Activated CD4-positive, alpha-beta T cell treated with anti-CD3 and anti-CD28 coated beads, Interleukin-10, Interleukin-2, amounts not matched to agents 100 ng/mL and 50 ng/mL, durations not matched to agents 16 hours and 8 hours (primary cell): Measurements from ENCODE around the gene ACAN.

ENCODE experiments used
- DNase-seq: peaks from one replicate; pipeline ENCODE4 v3.0.0-alpha.2; 2020

Gene ACAN

GRCh38 chr15:88880944-88881740, 77.9 kb downstream of the ACAN start:
- no peak for DNase-seq

GRCh38 chr15:88881775-88882174, 78.5 kb downstream of the ACAN start:
- no peak for DNase-seq

GRCh38 chr15:88882785-88883184, 79.5 kb downstream of the ACAN start:
- no peak for DNase-seq

- DNase-seq: no peak
Observed at GRCh38 chr15:88887068-88887580, 83.9 kb downstream of the ACAN start.

GRCh38 chr15:88888719-88889118, 85.5 kb downstream of the ACAN start:
- no peak for DNase-seq

- no peak for DNase-seq
Observed at GRCh38 chr15:88890495-88890894, 87.3 kb downstream of the ACAN start.

- no peak for DNase-seq
Observed at GRCh38 chr15:88891540-88892254, 88.5 kb downstream of the ACAN start.

- DNase-seq: peak; percentile 87
Observed at GRCh38 chr15:88894348-88894818, 91.1 kb downstream of the ACAN start.

GRCh38 chr15:88894819-88895767, 91.9 kb downstream of the ACAN start, which contains the start of gene HAPLN3:
TSS of gene HAPLN3 (minus strand) at chr15:88895544. CDS start at chr15:88887298, 8,246 bp downstream.
- peak; percentile 76 for DNase-seq

- DNase-seq: no peak
Observed at GRCh38 chr15:88896333-88897033, 93.2 kb downstream of the ACAN start.

- DNase-seq: no peak
Observed at GRCh38 chr15:88897142-88897455, 93.9 kb downstream of the ACAN start.

GRCh38 chr15:88897456-88898194, 94.4 kb downstream of the ACAN start:
- DNase-seq: peak; percentile 66

- DNase-seq: no peak
Observed at GRCh38 chr15:88898736-88899135, 95.5 kb downstream of the ACAN start.

GRCh38 chr15:88899251-88899650, 96.0 kb downstream of the ACAN start:
- DNase-seq: no peak

GRCh38 chr15:88900309-88900981, 97.2 kb downstream of the ACAN start:
- DNase-seq: no peak

- no peak for DNase-seq
Observed at GRCh38 chr15:88900982-88901418, 97.8 kb downstream of the ACAN start.

- DNase-seq: no peak
Observed at GRCh38 chr15:88901508-88902220, 98.4 kb downstream of the ACAN start.

- DNase-seq: no peak
Observed at GRCh38 chr15:88902221-88902835, 99.1 kb downstream of the ACAN start.

GRCh38 chr15:88902846-88903245, 99.6 kb downstream of the ACAN start:
- DNase-seq: no peak

- no peak for DNase-seq
Observed at GRCh38 chr15:88904257-88904623, 101.0 kb downstream of the ACAN start.
